A549 (cell line): Measurements from ENCODE around the gene RPH3AL.

Experiments
- CEBPB ChIP-seq, 2 experiments: fragments of >200 bp in 1 of 2; sonication (Bioruptor Twin) in 1 of 2; formaldehyde crosslinking in 1 of 2; IDR thresholded peaks; 2 replicates each; pipeline ENCODE4 v1.6.1; 2012 to 2016
- HOXA7 ChIP-seq: fragments of 250-450 bp; sonication (Bioruptor Pico); IDR thresholded peaks from 2 replicates; pipeline ENCODE4 v1.5.0; 2020; ENCODE audit warnings: mild to moderate bottlenecking, moderate library complexity

DNA sequence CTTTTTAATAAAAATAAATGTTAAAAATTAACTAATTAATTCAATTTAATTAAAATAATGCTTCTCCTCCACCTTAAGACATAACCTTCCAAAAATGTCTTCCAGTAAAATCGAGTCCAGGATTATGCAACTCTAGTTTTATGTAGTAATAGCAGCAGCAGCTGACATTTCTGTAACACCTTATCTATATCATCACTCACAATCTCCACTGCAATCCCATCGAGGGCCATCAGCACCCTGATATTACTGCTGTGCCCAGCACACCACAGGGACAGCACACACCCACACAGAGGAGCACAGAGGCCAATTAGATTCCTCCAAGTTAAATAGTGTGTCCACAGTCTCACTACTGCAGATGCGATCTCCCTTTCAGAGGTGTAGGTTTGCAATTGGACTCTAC lies 2.9 kb downstream of the RPH3AL start:
- TF ChIP-seq HOXA7 (CRISPR knock-in tag), result no peak
- TF ChIP-seq CEBPB (IDR thresholded peaks at IDR 0.05), result peak; percentile 67 to 70
